DMS79 treated with DMSO at 0.1 percent for 48 hours (cell line): Measurements from ENCODE around the gene CCBE1.
"Not testable (repeated sequence)": the region's sequence is repeated elsewhere in the genome, so short reads cannot be mapped to it uniquely, and the experiment has no call there.

ENCODE experiments used
- DNase-seq: peaks from one replicate; lab custom pipeline; 2025; lab: John Stamatoyannopoulos, UW

Gene CCBE1

DNA sequence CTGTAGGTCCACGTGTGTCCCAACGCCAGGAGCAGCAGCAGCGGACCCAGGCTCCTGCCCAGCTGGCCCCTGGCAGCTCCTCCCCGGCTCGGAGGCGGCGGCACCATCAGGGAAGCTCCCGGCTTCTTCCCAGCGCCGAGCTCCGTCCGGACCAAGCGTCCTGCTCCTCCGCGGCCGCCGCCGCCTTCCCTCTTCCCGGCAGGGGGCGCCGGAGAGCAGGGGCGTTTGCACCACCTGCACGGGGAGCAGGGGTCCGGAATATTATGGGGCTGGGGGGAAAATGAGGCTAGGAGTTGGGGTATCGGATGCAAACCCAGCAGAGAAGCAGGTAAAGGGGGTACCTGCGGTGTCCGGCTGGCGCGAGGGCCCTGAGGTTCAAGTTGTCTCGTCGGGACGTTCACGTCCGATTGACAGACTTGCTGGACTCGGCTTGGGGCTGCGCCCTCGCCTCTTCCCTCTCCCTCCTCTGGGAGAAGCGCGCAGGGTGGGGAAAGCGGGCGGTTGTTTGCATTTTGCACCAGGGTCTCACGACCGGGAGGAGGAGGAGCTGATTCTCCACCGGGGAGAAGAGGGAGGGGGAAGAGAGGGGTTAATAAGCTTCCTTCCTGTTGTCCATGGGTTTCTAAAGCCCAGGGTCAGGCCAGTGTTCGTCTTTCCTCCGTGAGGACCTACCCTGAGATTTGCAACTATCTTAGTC lies at the start of gene CCBE1:
Gene CCBE1, minus strand, starts transcription at position 188 of the 697 bp plus-strand sequence.
- DNase-seq: peak; percentile 30

DNA sequence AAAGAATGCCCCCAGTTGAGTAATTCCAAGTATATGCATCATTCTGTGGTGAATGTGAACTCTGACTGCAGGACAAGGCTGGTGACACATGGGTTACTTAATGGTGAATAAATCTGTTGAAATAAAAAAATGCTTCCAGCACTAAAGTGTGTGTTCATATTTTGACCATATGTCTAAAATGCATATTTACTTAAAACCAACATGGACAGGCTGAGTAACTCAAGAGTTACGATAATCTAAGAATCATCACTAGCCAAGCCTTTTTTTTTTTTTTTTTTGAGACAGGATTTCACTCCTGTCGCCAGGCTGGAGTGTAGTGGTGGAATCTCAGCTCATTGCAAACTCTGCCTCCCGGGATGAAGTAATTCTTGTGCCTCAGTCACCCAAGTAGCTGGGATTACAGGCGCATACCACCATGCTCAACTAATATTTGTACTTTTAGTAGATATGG lies 47.1 kb upstream of the CCBE1 start:
- no peak for DNase-seq

DNA sequence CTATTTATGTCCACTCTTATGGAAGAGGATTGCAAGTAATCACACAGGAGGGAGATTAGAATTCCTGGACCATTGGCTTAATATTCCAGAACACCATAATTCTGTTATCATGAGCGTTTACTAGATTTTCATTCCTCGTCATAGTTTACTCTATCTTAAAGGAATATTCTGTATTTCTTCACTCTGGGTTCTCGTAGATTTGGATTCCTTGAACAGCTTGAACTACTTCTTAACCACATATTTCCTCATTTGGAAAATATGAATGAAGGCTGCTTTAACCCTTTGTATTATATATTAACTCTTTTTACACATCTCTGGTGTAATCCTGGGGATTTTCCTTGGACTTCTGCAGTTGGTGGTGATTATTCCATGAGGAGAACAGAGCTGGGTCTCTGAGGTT lies 46.3 kb upstream of the CCBE1 start:
- DNase-seq: no peak

DNA sequence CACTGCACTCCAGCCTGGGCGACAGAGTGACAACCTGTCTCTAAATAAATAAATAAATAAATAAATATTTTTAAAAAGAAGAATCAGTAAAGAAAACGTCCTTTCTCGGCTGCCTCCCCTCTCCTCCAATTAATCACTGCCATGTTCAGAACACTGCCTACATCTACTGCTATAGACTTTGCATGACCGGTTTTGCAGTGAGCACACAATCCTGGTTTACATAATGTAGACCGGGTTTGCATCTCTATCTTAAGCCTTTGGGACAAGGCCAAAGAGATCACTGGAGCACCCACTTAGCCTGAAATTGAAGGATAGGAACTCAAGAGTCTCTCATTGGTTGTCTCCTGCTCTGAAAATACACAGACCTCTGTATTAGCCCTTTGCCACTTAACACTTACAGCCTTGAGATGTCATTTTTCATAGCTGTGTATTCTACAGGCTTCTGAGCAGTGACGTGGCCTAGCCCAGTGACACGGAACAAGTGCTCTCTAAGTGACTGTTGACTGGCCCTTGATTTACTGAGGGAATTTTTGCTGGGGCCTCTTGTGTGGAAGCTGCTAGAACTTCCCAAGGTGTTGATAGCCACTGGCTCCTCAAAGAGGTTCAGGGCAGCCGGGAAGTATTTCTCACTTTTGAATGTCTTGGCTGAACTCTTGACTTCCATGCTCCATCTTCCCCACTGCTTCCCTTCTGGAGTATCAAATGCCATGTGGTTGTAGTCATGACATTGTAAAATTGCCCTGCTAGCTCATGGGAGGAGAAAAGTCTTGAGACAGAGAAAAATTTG lies 45.3 kb upstream of the CCBE1 start:
- DNase-seq: peak; percentile 33

DNA sequence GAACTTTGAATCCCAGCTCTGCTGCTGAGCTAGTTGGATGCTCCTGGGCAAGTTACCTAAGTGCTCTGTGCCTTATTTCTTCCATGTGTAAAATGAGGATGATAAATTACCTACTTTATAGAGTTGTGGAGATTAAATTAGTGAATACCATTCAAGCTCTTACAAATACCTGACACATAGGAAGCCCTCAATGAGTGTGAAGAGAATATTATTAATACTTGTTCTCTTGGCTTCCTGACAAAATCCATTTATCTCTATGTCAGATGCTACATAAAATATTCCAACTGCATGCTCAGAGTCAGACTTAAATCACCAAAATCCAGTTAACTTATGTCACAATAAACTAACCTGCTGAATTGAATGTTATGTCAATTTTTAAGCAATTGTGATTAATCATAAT lies 42.9 kb upstream of the CCBE1 start:
- no peak for DNase-seq

DNA sequence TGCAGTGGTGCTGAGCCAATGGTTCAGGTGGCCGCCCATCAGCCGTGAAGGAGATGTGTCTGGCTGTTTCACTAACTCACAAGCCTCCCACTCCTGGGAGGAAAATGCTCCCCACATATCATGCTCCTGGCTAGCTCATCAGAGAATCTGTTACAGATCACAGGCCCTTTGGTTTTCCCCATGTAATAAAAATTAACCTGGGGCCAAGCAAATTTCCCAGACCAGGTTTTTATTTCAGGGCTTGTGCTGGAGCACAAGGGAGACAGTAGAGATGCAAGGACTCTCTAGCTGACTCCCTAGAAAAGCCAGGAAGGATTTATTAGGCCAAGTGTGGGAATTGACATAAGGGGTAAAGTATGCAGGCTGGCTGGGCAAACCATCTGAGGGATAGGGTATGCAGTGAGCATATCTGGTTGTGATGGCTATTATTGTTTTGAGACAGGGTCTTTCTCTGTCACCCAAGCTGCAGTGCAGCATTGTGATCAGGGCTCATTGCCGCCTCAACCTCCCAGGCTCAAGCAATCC lies 40.6 kb upstream of the CCBE1 start:
- DNase-seq: no peak

DNA sequence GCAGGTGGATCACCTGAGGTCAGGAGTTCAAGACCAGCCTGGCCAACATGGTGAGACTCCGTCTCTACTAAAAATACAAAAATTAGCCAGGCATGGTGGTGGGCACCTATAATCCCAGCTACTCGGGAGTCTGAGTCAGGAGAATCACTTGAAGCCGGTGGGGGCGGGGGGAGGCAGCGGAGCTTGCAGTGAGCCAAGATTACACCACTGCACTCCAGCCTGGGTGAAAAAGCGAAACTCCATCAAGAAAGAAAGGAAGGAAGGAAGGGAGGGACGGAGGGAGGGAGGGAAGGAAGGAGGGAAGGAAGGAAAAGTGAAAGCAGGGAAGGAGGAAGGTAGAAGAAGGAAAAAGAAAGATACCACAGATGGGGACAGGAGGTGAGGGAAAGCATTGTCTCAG lies 40.1 kb upstream of the CCBE1 start:
- DNase-seq: not testable (repeated sequence)

DNA sequence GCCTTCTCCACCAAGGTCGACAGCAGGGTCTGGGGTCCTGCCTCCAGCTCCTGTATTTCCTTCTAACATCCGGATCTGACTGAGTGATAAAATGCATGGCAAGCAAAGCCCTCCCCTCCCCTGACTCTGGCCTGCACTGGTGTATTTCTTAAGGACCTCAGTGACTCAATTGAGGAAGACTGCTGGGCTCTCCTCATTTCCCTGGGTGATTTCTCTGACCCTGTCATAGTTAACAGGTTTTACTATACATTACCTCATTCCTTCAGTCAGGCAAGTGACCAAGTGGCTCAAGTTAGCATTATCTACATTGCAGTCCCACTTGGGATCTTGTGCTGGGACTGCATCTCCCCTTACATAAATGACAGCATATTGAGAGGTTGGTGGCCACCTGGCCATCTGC lies 38.8 kb upstream of the CCBE1 start:
- DNase-seq: no peak

DNA sequence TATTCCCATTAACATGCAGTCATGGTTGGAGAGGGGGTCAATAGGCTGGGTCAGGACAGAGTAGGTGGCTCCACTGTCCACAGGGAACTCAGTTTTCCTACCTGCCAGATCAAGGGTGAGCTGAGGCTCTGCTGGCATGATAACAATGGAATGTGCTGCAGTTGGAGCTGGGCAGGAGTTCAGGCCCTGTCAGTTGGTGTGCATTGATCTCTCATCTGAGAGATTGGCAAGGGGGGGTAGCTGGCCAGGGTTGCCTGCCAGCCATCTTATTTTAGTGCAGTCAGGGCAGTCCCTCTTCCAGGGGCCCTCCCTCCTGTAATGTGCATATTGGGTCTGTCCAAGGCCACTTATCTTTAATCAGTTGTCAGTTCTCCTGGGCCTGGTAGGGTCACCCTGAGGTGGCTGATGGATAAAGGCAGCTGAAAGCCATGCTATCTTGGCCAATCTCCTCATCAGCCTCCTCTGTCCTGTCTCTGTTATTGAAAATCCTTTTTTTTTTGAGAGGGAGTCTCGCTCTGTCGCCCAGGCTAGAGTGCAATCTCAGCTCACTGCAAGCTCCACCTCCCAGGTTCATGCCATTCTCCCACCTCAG lies 38.1 kb upstream of the CCBE1 start:
- DNase-seq: no peak

DNA sequence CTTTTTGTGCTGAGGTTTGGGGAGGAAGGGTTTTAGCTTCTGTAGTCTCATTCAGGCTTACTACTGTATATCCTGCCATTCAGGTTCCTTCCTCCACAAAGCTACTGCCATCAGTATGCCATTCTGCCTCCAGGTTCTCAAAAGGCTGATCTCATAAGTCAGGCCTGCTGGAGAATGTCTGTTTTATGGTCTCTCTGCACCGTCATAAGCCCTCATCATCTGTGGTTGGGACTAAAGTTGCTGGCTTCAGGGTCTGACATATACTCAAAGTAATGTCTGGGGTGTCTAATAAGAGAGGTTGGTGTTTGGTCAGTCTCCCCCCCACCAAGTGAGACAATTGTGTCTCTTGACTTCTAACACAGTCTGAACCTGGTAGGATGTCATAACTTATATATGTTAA lies 36.2 kb upstream of the CCBE1 start:
- no peak for DNase-seq

DNA sequence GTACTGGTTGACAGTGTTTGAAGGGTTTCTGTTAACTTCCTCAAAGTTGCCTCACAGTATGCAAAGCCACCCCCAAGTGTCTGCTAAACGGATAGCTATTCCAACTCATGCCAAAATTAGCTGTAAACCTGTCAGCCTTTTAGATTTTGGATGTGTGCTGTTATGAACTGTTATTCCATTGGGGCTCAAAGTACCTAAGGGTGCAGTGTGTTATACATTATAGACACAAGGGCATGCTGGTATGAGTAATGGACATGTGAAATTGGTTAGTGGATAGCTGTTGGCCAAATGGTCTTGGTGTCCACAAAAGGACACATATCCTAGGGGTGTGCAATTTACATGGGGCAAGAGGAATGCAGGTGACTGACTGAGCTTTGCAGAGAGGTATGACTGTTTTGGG lies 33.7 kb upstream of the CCBE1 start:
- no peak for DNase-seq

DNA sequence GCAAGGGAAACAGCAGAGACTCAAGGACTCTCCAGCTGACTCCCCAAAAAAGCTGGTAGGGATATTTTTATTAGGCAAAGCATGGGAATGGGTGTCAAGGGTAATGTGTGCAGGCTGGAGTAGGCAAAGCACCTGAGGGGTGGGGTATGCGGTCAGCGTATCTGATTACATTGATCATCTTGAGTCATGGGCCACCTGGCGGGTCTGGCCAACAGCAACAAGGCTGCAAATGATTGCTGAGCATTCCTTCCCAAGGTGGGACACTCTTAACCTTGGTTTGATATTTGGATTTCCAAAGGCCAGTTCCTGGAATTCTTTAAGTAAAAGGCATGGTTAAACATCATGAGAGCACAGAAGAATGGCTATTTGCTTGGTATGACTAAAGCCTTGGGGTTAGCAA lies 32.6 kb upstream of the CCBE1 start:
- no peak for DNase-seq

DNA sequence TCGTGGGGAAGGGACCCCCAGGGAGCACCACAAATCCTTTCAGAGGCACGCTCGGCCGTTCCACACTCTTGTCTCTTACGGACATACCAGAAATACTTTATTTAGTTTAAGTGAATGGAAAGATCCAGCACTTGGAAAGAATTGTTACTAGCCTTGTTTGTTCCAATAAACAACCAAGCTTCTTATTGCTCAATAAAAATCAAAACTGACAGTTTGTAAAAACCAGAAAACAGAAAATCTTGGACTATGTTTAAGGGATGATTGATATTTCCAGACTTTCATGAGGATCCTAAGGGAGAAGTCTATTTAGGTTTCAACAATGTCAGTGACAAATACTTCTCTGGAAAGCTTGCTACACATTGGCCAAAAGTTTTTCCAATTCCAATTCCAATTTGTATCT lies 31.6 kb upstream of the CCBE1 start:
- DNase-seq: no peak

DNA sequence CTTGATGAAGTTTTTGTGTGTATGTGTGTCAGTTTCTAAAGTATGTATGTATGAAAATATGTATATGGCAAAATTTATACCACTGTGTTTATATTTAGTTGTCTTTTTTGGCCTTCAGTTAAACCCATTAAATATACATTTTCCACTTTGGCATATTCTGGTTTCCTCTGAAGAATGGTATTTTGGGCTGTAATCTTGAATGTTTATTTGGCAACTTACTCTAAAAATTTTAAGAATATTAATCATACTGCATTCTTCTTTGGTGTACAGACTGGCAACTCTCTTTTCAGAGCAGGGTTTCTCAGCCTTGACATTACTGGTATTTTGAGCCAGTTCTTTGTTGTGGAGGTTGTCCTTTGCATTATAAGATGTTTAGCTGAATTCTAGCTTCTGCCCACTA lies 27.9 kb upstream of the CCBE1 start:
- no peak for DNase-seq

DNA sequence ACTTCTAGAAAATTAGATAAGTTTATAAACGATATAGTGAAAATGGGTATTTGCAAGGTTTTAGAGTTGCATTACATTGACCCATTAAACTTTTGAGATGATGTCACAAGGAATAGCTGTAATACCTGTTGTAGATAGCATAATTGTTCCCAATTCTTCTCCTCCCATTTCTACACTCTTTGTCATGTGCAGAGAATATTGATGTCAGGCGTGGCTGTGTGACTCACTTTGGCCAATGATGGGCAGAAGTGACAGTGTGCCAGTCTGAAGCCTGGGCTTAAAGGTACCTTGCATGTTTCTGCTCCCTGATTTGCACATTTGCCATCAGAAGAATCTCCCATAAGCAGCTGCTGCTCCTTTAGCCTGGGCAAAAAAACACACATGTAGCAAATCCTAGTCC lies 26.9 kb upstream of the CCBE1 start:
- no peak for DNase-seq

DNA sequence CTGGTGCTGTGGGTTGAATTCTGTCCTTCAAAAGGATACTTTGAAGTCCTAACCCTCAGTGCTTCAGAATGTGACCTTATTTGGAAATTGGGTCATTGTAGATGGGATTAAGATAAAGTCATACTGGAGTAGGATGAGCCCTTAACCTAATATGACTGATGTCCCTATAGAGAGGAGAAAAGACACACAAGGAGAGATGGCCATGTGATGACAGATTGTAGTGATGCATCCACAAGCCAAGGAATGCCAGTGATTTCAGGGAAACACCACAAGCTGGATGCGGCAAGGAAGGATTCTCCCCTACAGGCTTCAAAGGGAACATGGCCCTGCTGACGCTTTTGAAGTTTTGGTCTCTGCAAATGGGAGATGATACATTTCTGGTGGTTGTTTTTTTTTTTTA lies 24.7 kb upstream of the CCBE1 start:
- DNase-seq: no peak

DNA sequence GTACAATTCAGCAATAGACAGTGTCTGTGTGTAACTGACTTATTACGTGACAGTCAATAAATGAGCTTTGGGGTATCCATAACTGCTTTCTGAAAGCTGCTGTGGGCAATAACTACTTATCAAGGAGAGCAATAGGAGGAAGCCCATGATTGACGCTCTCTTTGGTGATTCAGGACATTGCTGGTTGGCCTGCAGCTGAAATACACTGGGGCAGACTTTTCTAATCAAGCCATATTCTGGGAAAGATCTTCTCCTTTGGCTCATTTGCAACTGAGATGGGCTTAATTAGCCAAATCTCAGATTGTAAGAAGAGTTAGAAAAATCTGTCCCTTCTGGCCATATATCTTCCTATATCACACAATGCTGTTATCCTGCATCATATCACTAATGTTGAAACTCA lies 24.0 kb upstream of the CCBE1 start:
- no peak for DNase-seq

DNA sequence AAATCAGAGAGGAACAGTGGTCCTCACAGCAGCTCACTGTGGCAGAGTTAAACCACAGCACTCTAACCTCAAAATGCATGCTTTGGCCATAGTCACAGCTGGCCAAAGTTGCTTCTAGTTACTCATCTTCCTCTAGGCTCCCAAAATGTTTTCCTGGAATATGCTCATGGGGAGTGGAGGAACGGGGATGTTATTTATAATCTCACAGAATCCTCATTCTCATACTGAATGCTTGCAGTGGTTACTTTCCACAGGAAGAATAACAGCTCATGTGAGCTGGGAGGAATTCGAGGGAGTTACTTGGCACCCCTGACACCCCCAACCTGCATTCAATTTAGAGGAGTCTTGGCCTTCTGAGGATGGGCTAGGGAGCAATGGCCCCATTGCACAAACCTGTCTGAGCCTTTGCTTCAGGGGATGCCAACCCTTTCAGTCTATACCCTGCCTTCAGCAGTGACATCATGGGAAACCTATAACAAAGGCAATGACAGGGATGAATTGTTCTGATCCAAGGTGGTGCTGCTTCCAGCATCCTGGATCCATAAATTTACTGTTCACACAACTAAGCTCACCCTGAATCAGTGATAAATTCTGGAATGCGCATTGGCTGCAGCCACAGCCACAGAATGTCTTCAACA lies 22.4 kb upstream of the CCBE1 start:
- DNase-seq: no peak

DNA sequence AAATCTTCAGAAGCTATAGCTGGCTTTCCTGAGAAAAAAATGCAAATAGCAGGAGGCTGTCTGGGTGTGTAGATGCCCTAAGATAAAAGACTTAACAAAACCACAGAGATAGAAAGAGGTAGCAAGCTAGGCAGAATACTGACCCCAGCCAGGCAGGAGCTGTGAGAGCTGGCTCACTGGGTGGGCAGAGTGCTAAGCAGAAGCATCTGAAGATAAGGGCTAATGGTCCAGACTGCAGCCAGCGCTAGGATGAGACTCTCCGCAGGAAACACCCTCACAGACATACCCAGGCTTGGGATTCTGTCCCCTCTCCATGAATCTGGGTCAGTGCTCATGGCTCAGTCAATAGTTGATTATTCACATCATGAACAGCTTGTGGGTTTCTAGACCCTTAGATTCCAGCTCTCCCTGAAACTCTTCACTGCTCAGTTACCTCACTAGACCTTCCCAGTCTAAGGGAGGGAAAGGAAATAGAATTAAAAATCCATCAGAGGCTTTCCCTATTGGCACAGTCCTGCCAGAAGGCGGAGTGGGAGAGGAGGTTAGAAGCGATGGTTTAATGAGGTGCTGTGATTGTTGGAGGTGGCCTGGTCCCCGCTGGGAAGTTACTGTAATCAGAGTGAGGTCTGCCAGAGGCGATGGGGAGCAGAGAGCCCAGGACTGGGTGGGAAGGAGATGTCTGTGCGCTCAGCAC lies 21.4 kb upstream of the CCBE1 start:
- DNase-seq: no peak

DNA sequence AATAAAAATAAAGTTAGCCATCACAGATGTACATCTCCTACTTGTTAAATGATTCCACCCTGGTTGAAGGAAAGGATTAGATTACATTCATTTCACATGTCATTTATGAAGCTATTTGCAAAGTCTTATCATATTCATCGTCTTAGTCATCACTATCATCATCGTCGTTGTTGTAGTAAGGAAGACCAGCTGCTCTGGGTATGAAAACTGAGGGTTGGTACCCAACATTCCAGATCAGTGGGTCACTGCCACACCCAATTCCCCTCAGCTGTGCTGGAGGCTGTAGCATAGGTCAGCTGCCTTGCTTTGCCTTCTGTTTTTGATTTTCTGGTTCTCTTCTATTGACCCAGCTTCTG lies 20.9 kb upstream of the CCBE1 start:
- DNase-seq: no peak

DNA sequence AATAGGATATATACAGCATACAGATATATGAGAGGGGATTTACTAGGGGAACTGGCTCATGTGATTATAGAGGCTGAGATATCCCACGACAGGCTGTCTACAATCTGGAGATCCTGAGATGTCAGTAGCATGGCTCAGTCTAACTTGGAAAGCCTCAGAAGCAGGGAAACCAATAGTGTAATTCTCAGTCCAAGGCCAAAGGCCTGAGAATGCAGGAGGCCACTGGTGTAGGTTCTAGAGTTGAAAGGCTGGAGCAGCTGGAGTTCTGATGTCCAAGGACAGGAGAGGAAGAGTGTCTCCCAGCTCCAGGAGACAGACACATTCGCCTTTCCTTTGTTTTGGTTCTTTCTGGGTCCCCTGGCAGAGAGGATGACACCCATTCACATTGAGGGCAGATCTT lies 20.1 kb upstream of the CCBE1 start:
- no peak for DNase-seq

DNA sequence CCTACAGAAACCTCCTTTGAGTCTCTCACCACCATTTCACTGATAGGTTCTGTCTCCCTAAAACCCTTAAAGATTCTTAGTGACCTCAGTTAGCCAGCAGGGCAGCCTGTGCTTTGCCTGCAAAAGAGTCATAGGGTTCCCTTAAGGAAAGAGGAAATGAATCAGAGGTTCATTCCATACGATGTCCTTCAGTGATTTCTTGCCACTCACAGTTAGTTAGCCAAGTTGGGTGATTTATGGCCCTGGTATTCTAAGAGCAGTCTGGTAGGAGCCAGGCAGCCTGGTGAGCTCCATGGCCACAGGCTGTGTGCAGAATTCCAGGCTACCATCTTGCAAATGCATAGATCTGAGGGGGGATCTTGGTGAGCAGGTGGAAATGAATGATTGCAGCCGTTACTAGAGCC lies 18.7 kb upstream of the CCBE1 start:
- no peak for DNase-seq
